Kasumi-1 (cell line): ENCODE results near the gene MON1B.
"Not testable (repeated sequence)": the region's sequence is repeated elsewhere in the genome, so short reads cannot be mapped to it uniquely, and the experiment has no call there.

Experiments
- DNase-seq, 2 experiments: peaks; one replicate each; lab custom pipeline; 2025; lab: John Stamatoyannopoulos, UW

Gene MON1B

DNA sequence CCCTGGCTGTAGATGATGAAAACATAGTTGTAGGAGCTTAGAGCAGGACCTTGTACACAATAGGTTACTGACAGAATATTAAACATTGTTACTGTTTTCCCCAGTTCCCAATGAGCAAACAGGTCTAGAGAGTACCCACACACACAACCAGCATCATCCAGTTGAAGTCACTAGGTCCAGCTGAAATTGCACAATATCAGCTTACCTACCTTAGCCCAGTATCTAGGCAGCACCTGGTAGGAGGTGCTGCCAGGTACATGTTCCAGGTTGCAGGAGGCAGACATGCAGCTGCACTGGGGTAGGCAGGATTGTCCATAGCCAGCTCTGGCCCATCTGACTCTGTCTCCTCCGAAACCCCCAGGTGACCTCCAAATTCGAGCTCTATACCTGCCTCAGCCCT lies 6.8 kb downstream of the MON1B start:
- no peak for DNase-seq

- DNase-seq, result no peak
These were observed 8.2 kb downstream of the MON1B start, which contains the start of gene SYCE1L for GRCh38 chr16:77199211-77199610. Gene SYCE1L (plus strand): TSS chr16:77199408. CDS start chr16:77199452, 44 bp downstream.

GRCh38 chr16:77206533-77206932 lies 15.5 kb downstream of the MON1B start:
- no peak for DNase-seq

- DNase-seq, result no peak
These were observed 16.0 kb downstream of the MON1B start for GRCh38 chr16:77207030-77207429.

DNA sequence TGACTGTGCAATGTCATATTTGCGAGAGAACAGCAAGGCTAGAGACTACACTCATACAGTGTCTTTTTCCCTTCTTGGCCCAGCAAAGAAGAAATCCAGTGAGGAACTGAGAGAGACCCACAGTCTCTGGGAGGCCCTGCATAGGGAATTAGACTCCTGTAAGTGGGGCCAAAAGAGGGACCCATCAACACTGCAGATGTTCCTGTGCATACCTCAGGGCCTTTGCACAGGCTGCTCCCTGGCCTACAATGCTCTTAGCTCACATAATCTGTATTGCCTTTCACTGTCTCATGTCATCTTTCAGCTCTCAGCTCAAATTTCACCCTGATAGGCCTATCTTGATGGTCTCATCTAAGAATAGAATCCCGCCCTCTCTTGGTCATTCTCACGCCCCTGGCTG lies 17.4 kb downstream of the MON1B start:
- no peak for DNase-seq

DNA sequence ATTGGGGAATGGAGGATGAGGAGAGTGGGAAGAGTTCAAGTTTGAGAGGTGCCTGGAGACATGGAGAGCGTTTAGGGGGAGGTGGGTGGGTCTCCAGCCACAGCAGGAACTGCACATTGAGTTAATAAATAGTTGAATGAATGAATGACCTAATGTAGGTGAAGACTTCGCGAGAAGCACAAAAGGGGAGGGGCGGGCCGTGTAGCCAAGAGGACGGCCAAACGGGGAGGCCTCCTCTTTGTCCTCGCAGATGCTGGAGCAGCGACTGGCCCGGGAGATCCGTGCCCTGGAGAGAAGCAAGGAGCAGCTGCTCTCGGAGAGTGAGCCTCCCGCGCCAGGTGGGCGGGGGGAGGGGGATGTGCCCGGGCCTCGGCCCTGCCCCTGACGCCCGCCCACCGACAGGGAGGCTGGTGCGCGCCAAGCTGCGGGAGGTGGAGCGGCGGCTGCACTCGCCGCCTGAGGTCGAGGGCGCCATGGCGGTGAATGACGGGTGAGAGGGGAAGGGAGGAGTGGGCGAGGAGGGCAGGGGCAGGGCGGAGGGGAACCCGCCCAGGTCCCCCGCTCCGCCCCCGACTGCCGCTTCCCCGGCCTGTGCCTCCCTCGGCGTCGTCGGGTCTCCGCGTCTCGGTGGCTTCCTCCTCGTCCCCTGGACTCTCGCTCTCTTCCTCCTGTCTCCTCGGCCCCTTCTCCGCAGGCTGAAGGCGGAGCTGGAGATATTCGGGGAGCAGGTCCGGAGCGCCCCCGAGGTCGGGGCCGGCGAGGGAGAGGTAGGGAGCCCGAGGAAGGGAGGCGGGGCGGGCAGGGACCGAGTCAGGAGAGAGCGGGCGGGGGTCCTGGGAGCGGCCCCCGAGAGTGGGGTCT lies 21.1 kb downstream of the MON1B start:
- DNase-seq, result peak; percentile 37 to 43

DNA sequence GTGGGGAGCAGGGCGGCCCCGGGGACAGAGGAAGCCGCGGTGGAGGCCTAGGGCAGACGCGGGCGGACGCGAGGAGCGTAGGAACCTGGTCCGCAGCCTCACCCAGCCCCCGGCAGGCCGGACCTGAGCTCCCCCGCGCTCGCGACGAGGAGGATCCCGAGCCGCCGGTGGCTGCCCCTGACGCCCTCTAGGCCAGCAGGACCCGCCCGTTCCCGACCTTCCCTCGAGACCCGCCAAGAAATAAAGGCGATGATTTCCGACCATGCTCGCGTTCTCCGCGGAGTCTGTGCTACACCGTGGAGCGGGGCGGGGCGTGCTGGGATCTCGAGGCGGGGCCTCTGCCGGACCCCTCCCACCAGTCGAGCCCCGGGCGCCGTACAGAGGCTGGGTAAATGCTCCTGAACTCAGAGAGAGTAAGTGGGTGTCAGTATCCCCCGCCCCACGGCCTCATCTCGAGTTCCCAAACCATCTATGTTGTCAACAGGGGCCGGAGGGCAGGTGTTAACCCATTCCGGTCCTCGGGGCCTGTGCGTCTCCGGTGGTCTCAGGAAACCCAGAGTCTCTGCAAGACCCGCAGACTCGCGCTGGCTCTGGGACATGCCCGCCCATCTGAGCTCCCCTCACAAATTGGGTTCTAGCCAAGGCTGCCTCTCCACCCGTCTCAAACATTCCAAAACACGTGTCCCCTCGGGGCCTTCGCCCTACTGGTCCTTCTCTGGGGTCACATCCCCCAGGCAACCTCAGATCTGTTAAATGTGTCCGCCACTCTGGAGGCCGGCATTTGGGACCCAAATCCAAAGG lies 22.0 kb downstream of the MON1B start:
- DNase-seq, result peak; percentile 47 to 50

- no peak for DNase-seq
These were observed 22.6 kb downstream of the MON1B start for GRCh38 chr16:77213542-77214106.

DNA sequence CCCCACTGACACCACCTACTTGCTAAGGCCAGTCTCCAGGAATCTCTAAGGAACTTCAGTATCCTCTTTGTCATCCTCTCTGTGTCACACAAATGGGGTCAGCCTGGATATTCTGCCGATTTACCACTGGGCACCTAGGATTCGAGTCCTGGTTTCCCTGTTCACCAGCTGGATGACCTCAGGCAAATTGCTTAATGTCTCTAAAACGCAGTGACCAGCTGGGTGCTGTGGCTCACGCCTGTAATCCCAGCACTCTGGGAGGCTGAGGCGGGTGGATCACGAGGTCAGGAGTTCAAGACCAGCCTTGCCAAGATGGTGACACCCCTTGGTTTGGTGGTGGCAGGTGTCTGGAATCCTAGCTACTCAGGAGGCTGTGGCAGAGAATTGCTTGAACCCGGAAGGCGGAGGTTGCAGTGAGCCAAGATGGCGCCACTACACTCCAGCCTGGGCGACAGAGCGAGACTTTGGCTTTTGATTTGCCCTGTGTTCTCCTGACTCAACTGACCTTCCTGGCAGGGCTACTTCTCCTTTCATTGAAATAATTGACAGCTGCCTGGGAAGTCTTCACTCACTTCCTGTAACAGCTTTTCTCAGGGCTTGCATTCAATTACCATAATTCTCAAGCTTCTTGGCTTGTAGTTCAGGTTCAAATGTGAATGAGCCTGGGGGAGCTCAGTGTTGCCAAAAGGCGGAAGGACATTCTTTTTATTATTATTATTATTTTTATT lies 23.6 kb downstream of the MON1B start:
- no peak for DNase-seq

- DNase-seq, result no peak
These were observed 28.4 kb downstream of the MON1B start for GRCh38 chr16:77219437-77219836.

DNA sequence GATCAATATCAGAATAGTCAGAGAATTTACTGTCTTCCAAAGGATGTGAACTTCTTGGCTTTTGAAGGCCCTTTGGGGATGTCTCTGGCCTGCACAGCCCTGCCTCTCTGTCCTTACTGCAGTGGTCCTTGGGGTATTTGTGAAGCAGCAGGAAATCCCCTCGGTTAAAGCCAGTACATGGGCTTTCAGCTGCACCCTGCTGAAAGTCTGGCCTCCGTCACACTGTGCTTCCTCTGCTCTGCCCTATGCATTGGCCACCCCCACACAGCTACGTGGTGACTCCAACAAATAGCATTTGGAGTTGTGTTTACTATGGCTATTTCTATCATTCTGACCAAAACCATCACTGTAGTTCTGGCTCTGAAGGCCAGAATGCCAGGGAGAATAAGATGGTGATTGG lies 29.4 kb downstream of the MON1B start:
- DNase-seq, result no peak

DNA sequence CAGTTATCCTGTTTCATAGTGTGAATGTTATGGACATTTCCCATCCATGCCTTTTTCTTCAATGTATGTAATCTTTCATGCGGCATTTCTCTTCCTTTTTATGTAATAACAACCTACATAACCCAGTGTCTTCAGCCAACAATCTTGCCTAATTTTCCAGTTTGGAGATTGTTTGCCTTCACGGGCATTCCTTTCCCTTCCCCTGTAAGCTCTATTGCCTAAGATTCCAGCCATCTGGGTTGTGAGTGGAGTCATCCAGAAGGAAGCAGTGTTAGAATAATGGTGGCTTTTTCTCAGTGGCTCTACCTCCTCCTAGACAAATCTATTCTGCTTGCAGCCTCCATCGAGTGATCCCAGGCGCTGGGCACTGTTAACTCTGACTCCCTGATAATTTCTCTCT lies 30.5 kb downstream of the MON1B start:
- DNase-seq, result no peak

DNA sequence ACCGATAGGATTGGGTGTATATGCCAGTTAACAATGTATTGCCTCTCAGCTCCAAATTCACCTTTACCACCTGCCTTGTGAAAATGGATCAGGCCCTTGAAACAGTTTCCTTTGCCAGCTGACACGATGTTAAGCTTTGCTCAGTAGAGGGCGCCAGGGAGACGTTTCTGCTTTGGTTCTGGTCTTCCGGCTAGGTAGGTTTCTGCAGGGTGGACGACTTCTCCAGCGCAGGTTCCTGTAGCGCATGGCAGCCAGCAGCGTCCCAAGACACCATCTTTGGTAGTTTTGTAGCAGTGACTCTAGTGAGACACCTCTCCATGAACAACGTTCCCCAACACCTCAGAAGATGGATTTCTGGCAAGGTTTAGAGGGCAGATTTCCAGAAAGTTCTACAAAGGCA lies 32.2 kb downstream of the MON1B start:
- peak in 1 of 2 experiments; percentile 20 for DNase-seq

DNA sequence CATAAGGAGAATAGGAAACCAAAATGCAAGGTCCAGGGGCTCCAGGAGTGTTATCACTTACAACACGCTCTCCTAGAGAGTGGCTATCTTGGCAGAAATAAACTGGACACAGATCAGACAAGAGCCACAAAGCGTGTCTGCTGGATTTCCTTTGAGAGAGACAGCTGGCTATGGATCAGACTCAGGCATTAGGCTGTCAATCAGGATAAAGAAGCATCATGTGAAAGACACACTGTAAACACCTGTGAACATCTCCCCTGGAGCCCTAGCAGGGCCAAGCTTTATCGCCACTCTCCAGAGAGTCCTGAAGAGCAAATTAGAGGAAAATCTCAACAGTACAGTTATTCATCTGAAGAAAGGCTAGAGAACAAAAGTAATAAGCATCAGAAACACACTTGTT lies 34.2 kb downstream of the MON1B start:
- no peak for DNase-seq

- DNase-seq, result no peak
These were observed 36.8 kb downstream of the MON1B start for GRCh38 chr16:77227745-77228144.

- DNase-seq, result no peak
These were observed 40.1 kb downstream of the MON1B start for GRCh38 chr16:77231047-77231446.

GRCh38 chr16:77233799-77234519 lies 43.0 kb downstream of the MON1B start:
- no peak for DNase-seq

GRCh38 chr16:77234611-77235010 lies 43.6 kb downstream of the MON1B start:
- DNase-seq, result no peak

DNA sequence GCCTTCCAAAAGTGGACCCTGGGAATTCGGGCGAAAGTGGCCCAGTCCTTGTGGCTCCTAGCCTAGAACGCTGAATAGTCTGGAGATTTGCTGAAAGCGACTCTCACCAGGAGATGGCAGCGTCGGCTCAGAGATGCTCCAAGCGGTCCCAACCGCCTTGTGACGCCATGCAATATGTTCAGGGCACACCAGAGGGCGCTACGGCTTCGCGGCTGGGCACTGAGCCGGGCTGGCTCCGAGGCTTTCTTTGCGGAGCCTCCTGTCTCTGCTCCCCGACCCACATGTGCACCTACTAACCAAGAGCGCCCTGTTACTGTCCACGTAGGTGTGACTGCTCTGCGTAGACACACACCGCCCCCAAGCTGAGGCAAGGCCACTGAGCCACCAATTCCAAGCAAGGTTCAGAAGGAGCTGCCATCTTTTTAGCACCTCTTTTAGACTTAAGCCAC lies 45.1 kb downstream of the MON1B start:
- peak; percentile 78 to 87 for DNase-seq

DNA sequence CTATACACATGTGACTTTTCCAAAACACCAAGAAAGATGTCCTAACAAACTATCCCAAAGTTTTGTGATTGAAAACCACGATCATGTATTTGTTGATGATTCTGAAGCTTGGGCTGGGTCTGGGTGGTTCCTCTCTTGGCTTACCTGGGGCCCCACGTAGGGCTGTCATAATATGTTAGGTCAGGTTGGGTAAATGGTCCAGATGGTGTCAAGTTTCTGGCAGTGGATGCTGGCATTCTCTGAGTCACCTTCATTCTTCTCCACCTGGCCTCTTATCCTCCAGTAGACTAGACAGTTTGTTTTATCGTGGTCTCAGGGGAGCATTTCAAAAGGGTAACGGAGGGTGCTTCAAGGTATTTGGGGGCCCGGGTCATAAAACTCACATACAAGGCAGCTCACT lies 47.6 kb downstream of the MON1B start:
- no peak for DNase-seq

DNA sequence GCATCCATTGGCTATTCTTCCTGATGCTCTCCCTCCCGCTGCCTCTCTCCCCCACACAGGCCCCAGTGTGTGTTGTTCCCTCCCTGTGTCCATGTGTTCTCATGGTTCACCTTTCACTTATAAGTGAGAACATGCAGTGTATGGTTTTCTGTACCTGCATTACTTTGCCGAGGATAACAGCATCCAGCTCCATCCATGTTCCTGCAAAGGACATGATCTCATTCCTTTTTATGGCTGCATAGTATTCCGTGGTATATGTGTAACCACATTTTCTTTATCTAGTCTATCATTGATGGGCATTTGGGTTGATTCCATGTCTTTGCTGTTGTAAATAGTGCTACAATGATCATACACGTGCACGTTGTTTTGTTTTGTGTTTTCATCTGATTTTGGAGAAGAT lies 51.5 kb downstream of the MON1B start:
- DNase-seq, result not testable (repeated sequence)
